Measurements from ENCODE around the gene COL16A1. TPM values are rescaled to one million over a fixed set of nuclear protein-coding genes. Genes with fewer than 3 reads are reported as not detected.
"Not testable (repeated sequence)": the region's sequence is repeated elsewhere in the genome, so short reads cannot be mapped to it uniquely, and the experiment has no call there.

The COL16A1 gene
- total RNA-seq, 1 donor from 2014 or later = 121 TPM

DNA sequence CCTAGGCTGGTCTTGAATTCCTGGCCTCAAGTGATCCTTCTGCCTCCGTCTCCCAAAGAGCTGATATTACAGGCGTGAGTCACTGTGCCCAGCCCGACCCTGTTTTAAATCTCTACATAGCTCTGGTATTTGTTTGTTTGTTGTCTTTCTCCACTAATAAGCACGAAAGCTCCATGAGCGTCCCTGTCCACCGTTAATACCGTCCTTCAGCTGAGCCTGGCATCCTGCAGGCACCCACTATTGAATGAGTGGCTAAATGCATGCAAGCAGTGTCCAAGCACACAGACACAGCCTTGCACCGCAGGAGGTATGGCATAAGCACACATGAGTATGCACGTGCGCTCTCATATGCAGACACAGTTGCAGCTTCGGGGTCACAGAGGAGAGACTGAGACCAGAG lies 4.5 kb upstream of the COL16A1 start:
- no peaks in the 10 kb centered on the region for H3K36me3 ChIP-seq (ENCODE audit: control insufficient read depth, insufficient read depth, low read length)
- TF ChIP-seq, protein P1, sequence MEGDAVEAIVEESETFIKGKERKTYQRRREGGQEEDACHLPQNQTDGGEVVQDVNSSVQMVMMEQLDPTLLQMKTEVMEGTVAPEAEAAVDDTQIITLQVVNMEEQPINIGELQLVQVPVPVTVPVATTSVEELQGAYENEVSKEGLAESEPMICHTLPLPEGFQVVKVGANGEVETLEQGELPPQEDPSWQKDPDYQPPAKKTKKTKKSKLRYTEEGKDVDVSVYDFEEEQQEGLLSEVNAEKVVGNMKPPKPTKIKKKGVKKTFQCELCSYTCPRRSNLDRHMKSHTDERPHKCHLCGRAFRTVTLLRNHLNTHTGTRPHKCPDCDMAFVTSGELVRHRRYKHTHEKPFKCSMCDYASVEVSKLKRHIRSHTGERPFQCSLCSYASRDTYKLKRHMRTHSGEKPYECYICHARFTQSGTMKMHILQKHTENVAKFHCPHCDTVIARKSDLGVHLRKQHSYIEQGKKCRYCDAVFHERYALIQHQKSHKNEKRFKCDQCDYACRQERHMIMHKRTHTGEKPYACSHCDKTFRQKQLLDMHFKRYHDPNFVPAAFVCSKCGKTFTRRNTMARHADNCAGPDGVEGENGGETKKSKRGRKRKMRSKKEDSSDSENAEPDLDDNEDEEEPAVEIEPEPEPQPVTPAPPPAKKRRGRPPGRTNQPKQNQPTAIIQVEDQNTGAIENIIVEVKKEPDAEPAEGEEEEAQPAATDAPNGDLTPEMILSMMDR (IDR thresholded peaks at IDR 0.05; ENCODE audit: insufficient read depth, low read length, severe bottlenecking) = no peak
- FAIRE-seq (no peak), DNase-seq (ENCODE audit: low read depth) (peak; percentile 29)
- no peak overlapping the region for H3K4me3 ChIP-seq (ENCODE audit: low read depth, low read length)
- H3K27me3 ChIP-seq (ENCODE audit: control insufficient read depth, insufficient read depth, low read length) = peaks cover 2% of the 10 kb centered on the region

DNA sequence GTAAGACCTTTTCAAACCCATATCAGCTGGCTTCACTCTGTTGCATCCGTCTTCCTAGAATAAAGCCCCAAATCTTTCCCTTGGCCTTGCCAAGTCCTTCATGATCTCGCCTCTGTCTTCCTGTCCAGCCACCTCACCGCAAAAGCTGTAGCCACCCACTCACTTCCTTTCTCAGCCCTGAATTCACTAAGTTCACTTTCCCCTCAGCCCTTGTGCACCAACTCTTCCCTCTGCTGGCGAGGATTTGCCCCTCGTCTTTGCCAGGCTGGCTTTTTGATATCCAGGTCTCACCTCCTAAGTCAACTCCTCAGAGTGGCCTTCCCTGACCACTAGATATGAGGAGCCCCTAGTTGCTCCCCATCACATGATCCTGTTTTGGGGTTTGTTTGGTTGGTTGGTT lies 3.9 kb upstream of the COL16A1 start:
- H3K27me3 ChIP-seq (ENCODE audit: control insufficient read depth, insufficient read depth, low read length) = peaks cover 2% of the 10 kb centered on the region
- no peaks in the 10 kb centered on the region for H3K36me3 ChIP-seq (ENCODE audit: control insufficient read depth, insufficient read depth, low read length)
- TF ChIP-seq, protein P1 (IDR thresholded peaks at IDR 0.05; ENCODE audit: insufficient read depth, low read length, severe bottlenecking) = no peak
- FAIRE-seq (no peak), DNase-seq (ENCODE audit: low read depth) (peak; percentile 66)
- no peak overlapping the region for H3K4me3 ChIP-seq (ENCODE audit: low read depth, low read length)

DNA sequence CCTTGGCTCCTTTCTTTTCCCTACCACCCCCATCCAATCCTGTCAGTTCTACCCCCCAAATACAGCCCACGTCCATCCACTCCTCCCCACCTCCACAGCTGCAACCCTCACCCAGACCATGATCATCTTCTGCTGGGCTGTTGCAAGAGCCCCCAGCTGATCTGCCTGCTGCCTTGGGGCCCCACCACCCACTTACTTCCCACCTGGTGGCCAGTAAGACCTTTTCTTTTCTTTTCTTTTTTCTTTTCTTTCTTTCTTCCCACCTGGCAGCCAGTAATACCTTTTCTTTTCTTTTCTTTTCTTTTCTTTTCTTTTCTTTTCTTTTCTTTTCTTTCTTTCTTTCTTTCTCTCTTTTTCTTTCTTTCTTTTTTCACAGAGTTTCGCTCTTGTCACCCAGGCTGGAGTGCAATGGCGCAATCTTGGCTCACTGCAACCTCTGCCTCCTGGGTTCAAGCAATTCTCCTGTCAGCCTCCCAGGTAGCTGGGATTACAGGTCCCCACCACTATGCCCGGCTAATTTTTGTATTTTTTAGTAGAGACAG lies 3.3 kb upstream of the COL16A1 start:
- H3K4me3 ChIP-seq (ENCODE audit: low read depth, low read length); H3K27me3 ChIP-seq (ENCODE audit: control insufficient read depth, insufficient read depth, low read length); FAIRE-seq; DNase-seq (ENCODE audit: low read depth); H3K36me3 ChIP-seq (ENCODE audit: control insufficient read depth, insufficient read depth, low read length): not testable (repeated sequence)

DNA sequence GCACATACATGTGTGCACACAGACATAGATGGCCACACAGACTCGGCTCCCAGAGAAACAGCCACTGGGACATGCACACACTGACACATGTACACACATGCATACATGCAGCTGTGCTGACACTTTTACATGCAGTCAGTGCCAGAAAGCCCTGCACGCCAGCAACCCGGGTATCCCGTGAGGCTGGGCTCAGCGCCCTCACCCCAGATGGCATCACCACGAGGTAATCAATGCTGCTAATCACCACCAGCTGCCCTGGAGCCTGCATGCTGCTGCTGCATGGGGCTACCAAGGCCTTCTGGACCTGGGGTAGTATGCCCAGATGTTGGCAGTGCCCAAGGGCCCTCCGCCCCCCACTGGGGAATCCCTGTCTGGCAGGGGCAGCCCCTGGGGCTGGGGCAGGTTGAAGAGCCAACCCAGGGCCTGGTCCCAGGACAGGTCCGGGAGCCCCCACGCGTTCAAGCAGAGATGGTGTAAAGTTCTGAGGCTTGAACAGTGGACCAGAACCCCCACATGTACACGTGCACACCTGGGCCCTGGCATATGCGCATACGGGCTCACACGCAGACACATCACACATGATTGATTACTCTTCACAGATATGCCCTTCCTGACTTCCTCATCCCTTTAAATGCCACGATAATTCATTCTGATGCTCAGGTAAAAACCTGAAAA lies 2.7 kb upstream of the COL16A1 start:
- TF ChIP-seq, protein P1 (IDR thresholded peaks at IDR 0.05; ENCODE audit: insufficient read depth, low read length, severe bottlenecking) = no peak
- DNase-seq (ENCODE audit: low read depth) = no peak
- H3K4me3 ChIP-seq (ENCODE audit: low read depth, low read length) = no peak overlapping the region
- no peaks in the 10 kb centered on the region for H3K36me3 ChIP-seq (ENCODE audit: control insufficient read depth, insufficient read depth, low read length)
- FAIRE-seq = peak; percentile 55
- H3K27me3 ChIP-seq (ENCODE audit: control insufficient read depth, insufficient read depth, low read length) = peaks cover 2% of the 10 kb centered on the region

DNA sequence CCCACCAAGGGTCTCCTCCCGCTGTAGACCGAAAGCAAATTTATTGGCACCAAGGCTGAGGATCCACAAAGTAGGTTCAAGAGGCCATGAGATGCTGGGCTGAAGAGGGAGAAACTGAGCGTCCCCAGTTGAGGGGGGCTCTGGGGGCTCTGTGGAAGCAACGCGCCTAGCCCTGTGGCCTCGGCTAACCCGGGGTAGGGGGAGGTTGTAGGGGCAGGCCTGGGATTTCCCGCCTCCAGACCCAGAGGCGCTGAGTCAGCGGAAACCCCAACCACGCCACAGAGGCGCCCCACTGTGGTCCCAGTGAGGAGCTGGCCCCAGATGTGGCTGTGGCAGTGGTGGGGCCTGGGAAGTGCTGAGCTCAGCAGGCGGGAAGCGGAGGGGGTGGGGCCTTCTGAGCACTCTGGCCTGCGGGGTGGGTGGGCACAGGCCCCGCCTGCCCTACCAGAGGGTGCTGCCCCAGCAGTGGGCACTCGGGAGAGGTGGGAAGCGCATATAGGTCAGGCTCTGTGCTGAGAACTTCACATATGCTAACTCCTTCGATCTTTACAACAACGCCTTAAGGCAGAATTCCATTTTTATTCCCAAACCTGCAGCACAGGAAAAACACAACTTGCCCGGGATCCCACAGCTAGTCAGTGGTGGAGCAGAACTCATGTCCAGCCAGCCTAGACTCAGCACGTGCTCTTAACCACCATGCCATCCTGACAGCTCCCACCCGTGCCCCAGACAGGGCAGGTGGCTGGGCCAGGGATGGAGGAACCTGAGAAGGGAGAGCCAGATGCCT lies 1.5 kb upstream of the COL16A1 start:
- H3K4me3 ChIP-seq (ENCODE audit: low read depth, low read length) = peak overlapping the region; percentile 0
- peaks cover 2% of the 10 kb centered on the region for H3K27me3 ChIP-seq (ENCODE audit: control insufficient read depth, insufficient read depth, low read length)
- TF ChIP-seq, protein P1 (IDR thresholded peaks at IDR 0.05; ENCODE audit: insufficient read depth, low read length, severe bottlenecking) = peak; percentile 65
- FAIRE-seq (no peak), DNase-seq (ENCODE audit: low read depth) (peak; percentile 42)
- H3K36me3 ChIP-seq (ENCODE audit: control insufficient read depth, insufficient read depth, low read length) = no peaks in the 10 kb centered on the region
